ENCODE data around the gene ZNF385B.

Gene ZNF385B

GRCh38 chr2:179539124-179539511 lies 322.3 kb downstream of the ZNF385B start:
- DNase-seq = no peak

- no peak for DNase-seq
Measured at GRCh38 chr2:179538406-179539123, 322.8 kb downstream of the ZNF385B start.

GRCh38 chr2:179536185-179536584 lies 325.2 kb downstream of the ZNF385B start:
- no peak for DNase-seq

GRCh38 chr2:179533875-179534274 lies 327.5 kb downstream of the ZNF385B start:
- DNase-seq = no peak

GRCh38 chr2:179532863-179533278 lies 328.5 kb downstream of the ZNF385B start:
- DNase-seq = no peak

- no peak for DNase-seq
Measured at GRCh38 chr2:179528576-179529069, 332.8 kb downstream of the ZNF385B start.

GRCh38 chr2:179525340-179525739 lies 336.1 kb downstream of the ZNF385B start:
- DNase-seq = no peak

- DNase-seq = no peak
Measured at GRCh38 chr2:179524809-179525339, 336.5 kb downstream of the ZNF385B start.

GRCh38 chr2:179521944-179522343 lies 339.5 kb downstream of the ZNF385B start:
- no peak for DNase-seq

- DNase-seq = no peak
Measured at GRCh38 chr2:179518830-179519229, 342.6 kb downstream of the ZNF385B start.

GRCh38 chr2:179513181-179513580 lies 348.2 kb downstream of the ZNF385B start:
- no peak for DNase-seq

- DNase-seq = no peak
Measured at GRCh38 chr2:179512281-179513035, 349.0 kb downstream of the ZNF385B start.

- no peak for DNase-seq
Measured at GRCh38 chr2:179511105-179511789, 350.2 kb downstream of the ZNF385B start.

GRCh38 chr2:179495315-179495714 lies 366.1 kb downstream of the ZNF385B start:
- DNase-seq = no peak

GRCh38 chr2:179488563-179488962 lies 372.8 kb downstream of the ZNF385B start:
- DNase-seq = no peak

- DNase-seq = no peak
Measured at GRCh38 chr2:179487010-179487731, 374.2 kb downstream of the ZNF385B start.

- no peak for DNase-seq
Measured at GRCh38 chr2:179483131-179483530, 378.3 kb downstream of the ZNF385B start.

- no peak for DNase-seq
Measured at GRCh38 chr2:179479947-179480346, 381.5 kb downstream of the ZNF385B start.

- no peak for DNase-seq
Measured at GRCh38 chr2:179478771-179479170, 382.6 kb downstream of the ZNF385B start.

- no peak for DNase-seq
Measured at GRCh38 chr2:179470992-179471391, 390.4 kb downstream of the ZNF385B start.

- no peak for DNase-seq
Measured at GRCh38 chr2:179470089-179470488, 391.3 kb downstream of the ZNF385B start.

GRCh38 chr2:179467960-179468359 lies 393.5 kb downstream of the ZNF385B start:
- no peak for DNase-seq

- no peak for DNase-seq
Measured at GRCh38 chr2:179467111-179467510, 394.3 kb downstream of the ZNF385B start.

Measured in activated naive CD4-positive, alpha-beta T cell (primary cell).